Measurements from ENCODE around the gene OCSTAMP. TPM values are rescaled to one million over a fixed set of nuclear protein-coding genes. Genes with fewer than 3 reads are reported as not detected.

Gene OCSTAMP
- total and polyA plus RNA-seq, 8 donors, result not detected

- ATAC-seq (no peak), DNase-seq (no peak), FAIRE-seq (no peak)
- 55 to 70% methylated on average over 4 of the region's 4 CpGs for WGBS, 2 donors
- Histone ChIP-seq H3K27me3 (no peaks in the 10 kb centered on the region), H3K9me3 (no peaks in the 10 kb centered on the region), H3K4me1 (no peaks in the 10 kb centered on the region), H3K27ac (no peak overlapping the region), H3K4me3 (no peak overlapping the region), H3K36me3 (no peaks in the 10 kb centered on the region)
- intact Hi-C loops (cut with DNase I), result no loop called here
- no peak for TF ChIP-seq CTCF (IDR thresholded peaks at IDR 0.05)
Measured at GRCh38 chr20:46530640-46531039, 19.8 kb downstream of the OCSTAMP start.

GRCh38 chr20:46523696-46524328 lies 26.6 kb downstream of the OCSTAMP start:
- TF ChIP-seq CTCF (IDR thresholded peaks at IDR 0.05), result no peak
- no peak for ATAC-seq
- Histone ChIP-seq H3K27ac (no peak overlapping the region), H3K4me3 (no peak overlapping the region), H3K27me3 (no peaks in the 10 kb centered on the region), H3K4me1 (no peaks in the 10 kb centered on the region), H3K36me3 (no peaks in the 10 kb centered on the region), H3K9me3 (no peaks in the 10 kb centered on the region)
- FAIRE-seq, result no peak
- 50 to 56% methylated on average over 2 of the region's 2 CpGs for WGBS, 2 donors
- no peak for DNase-seq
- intact Hi-C loops (cut with DNase I), result no loop called here

GRCh38 chr20:46523108-46523507 lies 27.3 kb downstream of the OCSTAMP start:
- Histone ChIP-seq H3K36me3 (no peaks in the 10 kb centered on the region), H3K27ac (no peak overlapping the region), H3K4me3 (no peak overlapping the region), H3K4me1 (no peaks in the 10 kb centered on the region), H3K27me3 (no peaks in the 10 kb centered on the region), H3K9me3 (no peaks in the 10 kb centered on the region)
- ATAC-seq, result no peak
- WGBS, 2 donors, result 35 to 44% methylated on average over 5 of the region's 5 CpGs
- intact Hi-C loops (cut with DNase I), result no loop called here
- no peak for DNase-seq
- no peak for TF ChIP-seq CTCF (IDR thresholded peaks at IDR 0.05)
- FAIRE-seq, result no peak

- peak; percentile 56 to 97 (median 93) for ATAC-seq
- Histone ChIP-seq H3K27me3 (no peaks in the 10 kb centered on the region), H3K27ac (no peak overlapping the region), H3K4me1 (no peaks in the 10 kb centered on the region), H3K4me3 (no peak overlapping the region), H3K36me3 (no peaks in the 10 kb centered on the region), H3K9me3 (no peaks in the 10 kb centered on the region)
- TF ChIP-seq CTCF (IDR thresholded peaks at IDR 0.05), result peak; percentile 11 to 45 (median 40)
- 32 to 33% methylated on average over 4 of the region's 4 CpGs for WGBS, 2 donors
- intact Hi-C loops (cut with DNase I), result no loop called here
- DNase-seq, result peak; percentile 18 to 58 (median 42)
- no peak for FAIRE-seq
Measured at GRCh38 chr20:46520976-46521579, 29.4 kb downstream of the OCSTAMP start.

GRCh38 chr20:46520540-46520939 lies 29.9 kb downstream of the OCSTAMP start:
- no peak for TF ChIP-seq CTCF (IDR thresholded peaks at IDR 0.05)
- Histone ChIP-seq H3K27ac (no peak overlapping the region), H3K36me3 (no peaks in the 10 kb centered on the region), H3K4me3 (no peak overlapping the region), H3K9me3 (no peaks in the 10 kb centered on the region), H3K4me1 (no peaks in the 10 kb centered on the region), H3K27me3 (no peaks in the 10 kb centered on the region)
- intact Hi-C loops (cut with DNase I), result no loop called here
- 73 to 81% methylated on average over 4 of the region's 4 CpGs for WGBS, 2 donors
- DNase-seq (no peak), ATAC-seq (no peak), FAIRE-seq (no peak)

Data from pancreas (tissue), 10 donors.